ENCODE measurements around the gene PHAF1. TPM values are rescaled to one million over a fixed set of nuclear protein-coding genes. Genes with fewer than 3 reads are reported as not detected.

The PHAF1 gene
- total and polyA plus RNA-seq, 2 of the 8 experiments (the other 6 are each of a cell fraction or from before 2014, with no cell fraction given), result 18.6 to 26.4 TPM

DNA sequence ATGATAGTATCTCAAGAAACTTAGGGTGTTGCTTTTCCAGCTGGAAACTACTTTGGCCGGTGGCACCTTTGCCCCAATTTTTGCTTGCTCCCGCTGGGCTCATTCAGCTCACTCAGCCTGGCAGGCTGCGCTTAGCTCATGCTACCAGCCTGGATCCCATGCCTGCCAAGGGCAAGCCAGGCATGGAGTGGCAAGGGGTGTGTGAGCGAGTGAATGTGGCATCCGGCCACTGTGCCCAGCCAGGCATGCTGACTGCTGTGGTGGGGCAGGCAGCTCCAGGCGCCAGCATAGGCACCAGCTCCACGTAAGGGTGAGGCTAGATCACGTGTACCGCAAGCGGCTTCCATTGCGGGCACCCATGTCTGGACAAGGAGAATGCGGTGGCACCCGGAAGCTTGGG is 31.6 kb downstream of the PHAF1 start:
- Histone ChIP-seq H2BK15ac (ENCODE audit: low read length) (no peak overlapping the region), H3K18ac (ENCODE audit: extremely low read depth, low read length) (no peak overlapping the region), H2AK5ac (ENCODE audit: low read depth, low read length) (no peak overlapping the region), H4K5ac (ENCODE audit: insufficient read length, low read depth, low read length) (no peak overlapping the region), H3K9me3 (ENCODE audit: insufficient read depth in 2 of 2, low read depth in 1 of 2, low read length in 1 of 2) (no peaks in the 10 kb centered on the region), H3K23me2 (ENCODE audit: low read depth, low read length) (no peaks in the 10 kb centered on the region), H3K27me3 (replicated peaks in 1 of 4; ENCODE audit: control insufficient read depth in 3 of 4, extremely low read depth in 1 of 4, insufficient read depth in 3 of 4, low read length in 3 of 4) (no peaks in the 10 kb centered on the region), H3K4me1 (replicated peaks in 1 of 4; ENCODE audit: control insufficient read depth in 3 of 4, insufficient read depth in 4 of 4, low read length in 3 of 4) (no peaks in the 10 kb centered on the region), H3K27ac (ENCODE audit: low read depth, low read length) (no peak overlapping the region), H4K8ac (ENCODE audit: extremely low read depth, insufficient read depth, low read length) (no peak overlapping the region; the same call in 1 of the 2 replicates), H3K36me3 (ENCODE audit: control insufficient read depth in 2 of 4, insufficient read depth in 4 of 4, low read length in 3 of 4) (peaks cover 16 to 44% (median 39%) of the 10 kb centered on the region in 4 experiments; a peak in 7 of 8 replicates), H2AFZ (ENCODE audit: low read length) (no peak overlapping the region), H2BK120ac (replicated peaks; ENCODE audit: low read depth, low read length) (no peak overlapping the region), H3K79me2 (ENCODE audit: control insufficient read depth in 1 of 2, insufficient read depth in 2 of 2, low read length in 2 of 2) (no peaks in the 10 kb centered on the region), H4K20me1 (replicated peaks in 1 of 2; ENCODE audit: control insufficient read depth in 1 of 2, insufficient read depth in 2 of 2, low read length in 2 of 2) (peaks cover 0 to 1% of the 10 kb centered on the region in 2 experiments), H3K79me1 (ENCODE audit: low read depth, low read length) (no peaks in the 10 kb centered on the region; the same call in 1 of the 2 replicates), H3K56ac (replicated peaks; ENCODE audit: insufficient read length, low read depth, low read length) (no peak overlapping the region), H3K4ac (replicated peaks; ENCODE audit: insufficient read length, low read depth, low read length) (no peak overlapping the region), H2BK5ac (ENCODE audit: low read depth, low read length) (no peak overlapping the region), H3K23ac (ENCODE audit: insufficient read length) (no peak overlapping the region), H2BK20ac (ENCODE audit: low read length) (no peak overlapping the region), H3K4me3 (ENCODE audit: extremely low read depth in 1 of 4, insufficient read depth in 2 of 4, low read depth in 3 of 4, low read length in 4 of 4) (no peak overlapping the region), H2BK12ac (ENCODE audit: low read depth, low read length) (no peak overlapping the region), H3K14ac (ENCODE audit: insufficient read length) (no peak overlapping the region), H3K4me2 (ENCODE audit: insufficient read depth in 1 of 2, low read depth in 2 of 2, low read length in 2 of 2) (no peak overlapping the region), H3K9ac (replicated peaks in 1 of 4; ENCODE audit: extremely low read depth in 1 of 4, low read depth in 3 of 4, low read length in 3 of 4) (no peak overlapping the region), H4K91ac (replicated peaks; ENCODE audit: insufficient read length, low read length) (no peak overlapping the region)
- TF ChIP-seq MAFK (IDR thresholded peaks at IDR 0.05; ENCODE audit: low read depth, low read length) (no peak), TCF12 (IDR thresholded peaks at IDR 0.05; ENCODE audit: low read depth, low read length) (no peak), RAD21 (IDR thresholded peaks at IDR 0.05 in 1 of 2, conservative IDR thresholded peaks at IDR 0.05 in 1 of 2; ENCODE audit: low read depth in 2 of 2, low read length in 2 of 2) (no peak), SUZ12 (IDR thresholded peaks at IDR 0.05; ENCODE audit: low read length) (no peak), EP300 (IDR thresholded peaks at IDR 0.05; ENCODE audit: borderline replicate concordance in 1 of 2, low read depth in 2 of 2, low read length in 2 of 2) (no peak)
- DNase-seq (ENCODE audit: low read depth in 1 of 2, low spot score in 2 of 2), result no peak
- 96% methylated on average over 13 of the region's 13 CpGs; no CpG with 5 or more reads in 1 of the 2 experiments for WGBS, 2 experiments (ENCODE audit: extremely low coverage in 1 of 2, insufficient coverage in 1 of 2, insufficient read length in 1 of 2, insufficient replicate concordance in 2 of 2, low coverage in 1 of 2, low lambda C conversion rate in 2 of 2, missing lambda C conversion rate in 1 of 2)
- no peak for FAIRE-seq
- POLR2A ChIA-PET (ENCODE audit: partially characterized antibody), result interaction anchor here (1.0 kb wide), 1 partner anchor 10 kb away, joined by 3 read pairs; no protein-coding TSS in a partner anchor
- CTCF ChIA-PET (ENCODE audit: partially characterized antibody), result interaction anchor here (0.7 to 5.3 kb wide), 13 partner anchors 8 to 197 kb away, joined by 3 to 26 read pairs (median 4); partner anchors contain the start of genes B3GNT9 and NOL3

Data from H1 (cell line).